CD14-positive monocyte (primary cell): ENCODE data around the gene MAGI3. TPM values are rescaled to one million over a fixed set of nuclear protein-coding genes. Genes with fewer than 3 reads are reported as not detected.
"Not testable (repeated sequence)": the region's sequence is repeated elsewhere in the genome, so short reads cannot be mapped to it uniquely, and the experiment has no call there.

Experiments
- DNase-seq, 3 donors: peaks; one replicate each; pipeline ENCODE4 v3.0.0-alpha.2; 2011 to 2022
- H2AFZ ChIP-seq: 2 replicates; pipeline ENCODE4 v1.6.0; 2012; ENCODE audit warnings: mild to moderate bottlenecking, low read depth, low read length, inconsistent platforms; ENCODE audit not compliant: insufficient read depth, poor library complexity, severe bottlenecking
- H3K27ac ChIP-seq, 2 donors: 1 replicate in 1 of 2; 2 replicates in 1 of 2; pipeline ENCODE4 v1.5.1; 2012 to 2013; ENCODE audit warnings: low read length in 2 of 2, control low read depth in 1 of 2, inconsistent platforms in 1 of 2, low read depth in 1 of 2, mild to moderate bottlenecking in 1 of 2
- H3K27me3 ChIP-seq, 2 donors: one replicate each; pipeline versions ENCODE4 v1.6.0 to v1.6.1; 2011 to 2013; ENCODE audit warnings: low read length in 2 of 2; ENCODE audit not compliant: control insufficient read depth in 2 of 2, insufficient read depth in 2 of 2
- H3K36me3 ChIP-seq, 2 donors: replicated peaks in 1 of 2; 1 replicate in 1 of 2; 2 replicates in 1 of 2; pipeline versions ENCODE4 v1.5.1 to v1.6.1; 2012 to 2013; ENCODE audit warnings: low read length in 2 of 2, control low read depth in 1 of 2, inconsistent platforms in 1 of 2, mild to moderate bottlenecking in 1 of 2; ENCODE audit not compliant: insufficient read depth in 2 of 2, control insufficient read depth in 1 of 2
- H3K4me1 ChIP-seq, 2 donors: 1 replicate in 1 of 2; 2 replicates in 1 of 2; pipeline versions ENCODE4 v1.5.1 to v1.6.1; 2012 to 2013; ENCODE audit warnings: low read length in 2 of 2, control low read depth in 1 of 2, inconsistent platforms in 1 of 2, mild to moderate bottlenecking in 1 of 2, moderate library complexity in 1 of 2; ENCODE audit not compliant: insufficient read depth in 2 of 2, control insufficient read depth in 1 of 2
- H3K4me2 ChIP-seq: replicated peaks from 2 replicates; pipeline ENCODE3; 2012; ENCODE audit warnings: low read length, moderate library complexity, mild to moderate bottlenecking; ENCODE audit not compliant: poor library complexity, severe bottlenecking; ENCODE audit errors: extremely low read depth
- H3K4me3 ChIP-seq, 3 experiments: fragments of 200-600 bp in 1 of 3; sonication (generic) in 1 of 3; replicated peaks in 1 of 3; 1 replicate in 2 of 3; 2 replicates in 1 of 3; pipeline ENCODE4 v1.5.1; 2011 to 2013; ENCODE audit warnings: low read length in 3 of 3, mild to moderate bottlenecking in 3 of 3, control low read depth in 2 of 3, low read depth in 2 of 3, inconsistent platforms in 1 of 3, moderate library complexity in 1 of 3
- H3K79me2 ChIP-seq: 2 replicates; pipeline ENCODE4 v1.6.0; 2012; ENCODE audit warnings: mild to moderate bottlenecking, control low read depth, inconsistent platforms, low read length, moderate library complexity; ENCODE audit not compliant: insufficient read depth
- H3K9ac ChIP-seq: 2 replicates; pipeline ENCODE4 v1.6.0; 2017; ENCODE audit warnings: low read length, mild to moderate bottlenecking; ENCODE audit not compliant: insufficient read depth, poor library complexity, severe bottlenecking
- H3K9me3 ChIP-seq, 2 donors: replicated peaks in 1 of 2; 1 replicate in 1 of 2; 2 replicates in 1 of 2; pipeline versions ENCODE4 v1.5.1 to v1.6.1; 2012 to 2013; ENCODE audit warnings: low read length in 2 of 2, control low read depth in 1 of 2; ENCODE audit not compliant: control insufficient read depth in 1 of 2, insufficient read depth in 1 of 2
- H4K20me1 ChIP-seq: 2 replicates; pipeline ENCODE4 v1.6.0; 2012; ENCODE audit warnings: mild to moderate bottlenecking, low read length, control low read depth, moderate library complexity; ENCODE audit not compliant: insufficient read depth
- H3K27ac Mint-ChIP-seq, 7 donors: one replicate each; pipeline ENCODE4 v1.8.0; 2020; ENCODE audit warnings: mild to moderate bottlenecking in 7 of 7, mixed read lengths in 7 of 7, moderate library complexity in 6 of 7, inconsistent platforms in 2 of 7
- H3K27me3 Mint-ChIP-seq, 3 donors: one replicate each; pipeline ENCODE4 v1.8.0; 2021 to 2022; ENCODE audit warnings: low read depth in 3 of 3, mild to moderate bottlenecking in 3 of 3, mixed read lengths in 3 of 3, moderate library complexity in 3 of 3, inconsistent platforms in 1 of 3
- H3K36me3 Mint-ChIP-seq, 2 donors: one replicate each; pipeline ENCODE4 v1.8.0; 2020; ENCODE audit warnings: mixed read lengths in 2 of 2, inconsistent platforms in 1 of 2, mild to moderate bottlenecking in 1 of 2
- H3K4me1 Mint-ChIP-seq: one replicate; pipeline ENCODE4 v1.8.0; 2020; ENCODE audit warnings: mild to moderate bottlenecking, mixed read lengths
- H3K4me3 Mint-ChIP-seq, 2 donors: one replicate each; pipeline ENCODE4 v1.8.0; 2020; ENCODE audit warnings: mild to moderate bottlenecking in 2 of 2, mixed read lengths in 2 of 2, moderate library complexity in 1 of 2
- H3K9me3 Mint-ChIP-seq, 7 donors: one replicate each; pipeline ENCODE4 v1.8.0; 2020 to 2022; ENCODE audit warnings: mixed read lengths in 7 of 7, mild to moderate bottlenecking in 6 of 7, moderate library complexity in 6 of 7, inconsistent platforms in 2 of 7
- WGBS: methylation state at CpG from one replicate; pipeline ENCODE4 v1.1.5; 2013; ENCODE audit warnings: missing lambda C conversion rate; ENCODE audit not compliant: insufficient coverage; 5-methylcytosine and 5-hydroxymethylcytosine counted together
- intact Hi-C, 2 donors: fragments of 100-400 bp; cut with micrococcal nuclease; formaldehyde crosslinking; loops; one replicate each; pipeline versions ENCODE4 v1.15.0 to v1.15.1; 2023
- polyA plus RNA-seq, 3 donors: library from polyadenylated mRNA; depleted of rRNA in 1 of 3; unstranded in 2 of 3; stranded (reverse) in 1 of 3; fragments of 300-500 nt in 2 of 3; fragments of >200 nt in 1 of 3; fragmentation: Illumina TruSeq in 2 of 3; gene quantifications; 1 replicate in 2 of 3; 2 replicates in 1 of 3; pipeline ENCODE4 v1.2.3, GENCODE V29; 2012 to 2021
- TF ChIP-seq, protein P1 (sequence below): fragments of 200-600 bp; IDR thresholded peaks from one replicate; pipeline ENCODE4 v1.8.0; 2022; ENCODE audit warnings: antibody characterized with exemption, mild to moderate bottlenecking

Gene MAGI3
- polyA plus RNA-seq, 3 donors, result 0.36 to 0.58 (median 0.43) TPM

DNA sequence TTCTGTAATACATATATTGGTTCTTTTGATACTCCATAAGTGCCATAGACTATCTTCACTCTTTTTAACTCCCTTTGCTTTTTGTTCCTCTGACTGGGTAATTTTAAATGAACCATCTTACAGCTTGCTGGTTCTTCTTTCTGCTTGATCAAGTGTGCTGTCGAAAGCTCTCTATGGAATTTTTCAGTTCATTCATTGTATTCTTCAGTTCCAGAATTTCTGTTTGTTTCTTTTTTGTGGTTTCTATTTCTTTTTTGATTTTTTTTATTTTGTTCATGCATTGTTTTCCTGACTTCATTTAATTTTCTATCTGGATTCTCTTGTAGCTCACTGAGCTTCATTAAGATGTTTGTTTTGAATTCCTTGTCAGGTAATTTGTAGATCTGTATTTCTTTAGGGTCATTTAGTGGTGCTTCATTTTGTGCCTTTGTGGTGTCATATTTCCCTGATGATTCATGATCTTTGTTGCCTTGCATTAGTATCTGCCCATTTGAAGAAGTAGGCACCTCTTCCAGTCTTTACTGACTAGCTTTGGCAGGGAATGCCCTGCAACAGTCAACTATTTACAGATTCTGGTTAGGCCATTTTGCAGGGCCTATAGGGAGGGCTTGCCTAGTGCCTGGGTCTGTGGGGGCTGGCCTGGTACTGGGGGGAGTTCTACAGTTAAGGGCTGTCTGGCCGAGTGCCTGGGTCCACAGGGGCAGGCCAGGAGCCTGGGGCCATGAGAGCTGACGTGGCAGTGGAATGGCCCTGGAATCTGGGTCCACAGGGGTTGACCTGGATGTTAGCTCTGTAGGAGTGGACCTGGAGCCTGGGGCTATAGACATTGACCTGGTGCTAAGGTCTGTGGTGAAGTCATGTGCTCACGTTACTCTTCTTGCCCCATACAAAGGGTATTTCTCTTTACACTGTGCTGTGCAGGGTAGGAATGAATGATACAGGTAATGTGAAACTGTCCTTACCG lies 89.7 kb downstream of the MAGI3 start:
- DNase-seq, result no peak
- H4K20me1 ChIP-seq, result no peaks in the 10 kb centered on the region
- Mint-ChIP-seq H3K4me3 (no peak overlapping the region), H3K27me3 (no peaks in the 10 kb centered on the region), H3K9me3 (peaks cover 16 to 60% (median 47%) of the 10 kb centered on the region in 7 donors), H3K4me1 (no peaks in the 10 kb centered on the region), H3K36me3 (no peaks in the 10 kb centered on the region), H3K27ac (no peak overlapping the region)
- H3K27me3 ChIP-seq, result no peaks in the 10 kb centered on the region
- H3K4me2 ChIP-seq, result no peak overlapping the region
- no peak overlapping the region for H3K9ac ChIP-seq
- intact Hi-C loops, result no loop called here
- H3K9me3 ChIP-seq, result peaks cover 19 to 27% of the 10 kb centered on the region in 2 donors
- H3K4me1 ChIP-seq, result no peaks in the 10 kb centered on the region
- TF ChIP-seq, protein P1, sequence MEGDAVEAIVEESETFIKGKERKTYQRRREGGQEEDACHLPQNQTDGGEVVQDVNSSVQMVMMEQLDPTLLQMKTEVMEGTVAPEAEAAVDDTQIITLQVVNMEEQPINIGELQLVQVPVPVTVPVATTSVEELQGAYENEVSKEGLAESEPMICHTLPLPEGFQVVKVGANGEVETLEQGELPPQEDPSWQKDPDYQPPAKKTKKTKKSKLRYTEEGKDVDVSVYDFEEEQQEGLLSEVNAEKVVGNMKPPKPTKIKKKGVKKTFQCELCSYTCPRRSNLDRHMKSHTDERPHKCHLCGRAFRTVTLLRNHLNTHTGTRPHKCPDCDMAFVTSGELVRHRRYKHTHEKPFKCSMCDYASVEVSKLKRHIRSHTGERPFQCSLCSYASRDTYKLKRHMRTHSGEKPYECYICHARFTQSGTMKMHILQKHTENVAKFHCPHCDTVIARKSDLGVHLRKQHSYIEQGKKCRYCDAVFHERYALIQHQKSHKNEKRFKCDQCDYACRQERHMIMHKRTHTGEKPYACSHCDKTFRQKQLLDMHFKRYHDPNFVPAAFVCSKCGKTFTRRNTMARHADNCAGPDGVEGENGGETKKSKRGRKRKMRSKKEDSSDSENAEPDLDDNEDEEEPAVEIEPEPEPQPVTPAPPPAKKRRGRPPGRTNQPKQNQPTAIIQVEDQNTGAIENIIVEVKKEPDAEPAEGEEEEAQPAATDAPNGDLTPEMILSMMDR, result no peak
- no peak overlapping the region for H3K4me3 ChIP-seq
- no peaks in the 10 kb centered on the region for H3K36me3 ChIP-seq
- no peaks in the 10 kb centered on the region for H3K79me2 ChIP-seq
- 69% methylated on average over 2 of the region's 5 CpGs for WGBS
- H3K27ac ChIP-seq, result no peak overlapping the region
- H2AFZ ChIP-seq, result no peak overlapping the region

DNA sequence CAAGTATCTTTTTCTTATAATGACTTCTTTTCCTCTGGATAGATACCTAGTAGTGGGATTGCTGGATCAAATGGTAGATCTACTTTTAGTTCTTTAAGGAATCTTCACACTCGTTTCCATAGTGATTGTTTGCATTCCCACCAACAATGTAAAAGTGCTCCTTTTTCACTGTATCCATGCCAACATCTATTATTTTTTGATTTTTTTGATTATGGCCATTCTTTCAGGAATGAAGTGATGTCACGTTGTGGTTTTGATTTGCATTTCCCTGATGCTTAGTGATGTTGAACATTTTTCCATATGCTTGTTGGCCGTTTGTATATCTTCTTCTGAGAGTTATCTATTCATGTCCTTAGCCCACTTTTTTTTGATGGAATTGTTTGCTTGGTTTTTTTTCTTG lies 94.8 kb downstream of the MAGI3 start:
- H3K4me2 ChIP-seq, H3K4me1 ChIP-seq, H2AFZ ChIP-seq, intact Hi-C loops, H3K36me3 ChIP-seq, H4K20me1 ChIP-seq, H3K27ac Mint-ChIP-seq, H3K27me3 Mint-ChIP-seq, H3K9ac ChIP-seq, H3K4me3 ChIP-seq, DNase-seq, H3K79me2 ChIP-seq, H3K27me3 ChIP-seq, H3K27ac ChIP-seq, H3K36me3 Mint-ChIP-seq, H3K4me3 Mint-ChIP-seq, H3K4me1 Mint-ChIP-seq: not testable (repeated sequence)
- peaks cover 15 to 44% (median 33%) of the 10 kb centered on the region in 7 donors for H3K9me3 Mint-ChIP-seq
- peaks cover 22 to 29% of the 10 kb centered on the region in 2 donors for H3K9me3 ChIP-seq
- WGBS, result no CpG with 5 or more reads among the region's 3 CpGs
